NCI-H526 (cell line): ENCODE results near the gene CELF2.
"Not testable (repeated sequence)": the region's sequence is repeated elsewhere in the genome, so short reads cannot be mapped to it uniquely, and the experiment has no call there.

Experiments
- DNase-seq, 2 experiments: peaks; one replicate each; lab custom pipeline; 2025; lab: John Stamatoyannopoulos, UW

Gene CELF2

GRCh38 chr10:11017570-11018431, at the start of gene CELF2:
CELF2 (plus strand) TSS chr10:11017872; CDS start chr10:11018090, 218 bp downstream.
- DNase-seq: peak; percentile 29 to 89

GRCh38 chr10:10968257-10968588, 49.4 kb upstream of the CELF2 start:
- DNase-seq: peak in 1 of 2 experiments; percentile 7

GRCh38 chr10:10973310-10973709, 44.4 kb upstream of the CELF2 start:
- DNase-seq: no peak

- DNase-seq: no peak
Observed at GRCh38 chr10:10975647-10976046, 42.0 kb upstream of the CELF2 start.

GRCh38 chr10:10976652-10977051, 41.0 kb upstream of the CELF2 start:
- DNase-seq: no peak

GRCh38 chr10:10977226-10977956, 40.3 kb upstream of the CELF2 start:
- no peak for DNase-seq

- no peak for DNase-seq
Observed at GRCh38 chr10:10977978-10978377, 39.7 kb upstream of the CELF2 start.

- no peak for DNase-seq
Observed at GRCh38 chr10:10985361-10985760, 32.3 kb upstream of the CELF2 start.

- DNase-seq: no peak
Observed at GRCh38 chr10:10986606-10987005, 31.1 kb upstream of the CELF2 start.

GRCh38 chr10:10987111-10987510, 30.6 kb upstream of the CELF2 start:
- no peak for DNase-seq

- DNase-seq: no peak
Observed at GRCh38 chr10:10989669-10990068, 28.0 kb upstream of the CELF2 start.

- no peak for DNase-seq
Observed at GRCh38 chr10:10991144-10991543, 26.5 kb upstream of the CELF2 start.

GRCh38 chr10:10992072-10992471, 25.6 kb upstream of the CELF2 start:
- DNase-seq: no peak

- DNase-seq: no peak
Observed at GRCh38 chr10:10992961-10993714, 24.5 kb upstream of the CELF2 start.

- DNase-seq: no peak
Observed at GRCh38 chr10:10993785-10994184, 23.9 kb upstream of the CELF2 start.

GRCh38 chr10:10994360-10994759, 23.3 kb upstream of the CELF2 start:
- DNase-seq: no peak

GRCh38 chr10:10995120-10995519, 22.6 kb upstream of the CELF2 start:
- no peak for DNase-seq

GRCh38 chr10:10996966-10997620, 20.6 kb upstream of the CELF2 start:
- no peak for DNase-seq

GRCh38 chr10:10999501-10999900, 18.2 kb upstream of the CELF2 start:
- not testable (repeated sequence) for DNase-seq

- DNase-seq: no peak
Observed at GRCh38 chr10:11002485-11002884, 15.2 kb upstream of the CELF2 start.

- no peak for DNase-seq
Observed at GRCh38 chr10:11002916-11003315, 14.8 kb upstream of the CELF2 start.

GRCh38 chr10:11003679-11004078, 14.0 kb upstream of the CELF2 start:
- no peak for DNase-seq
